GM18909 (cell line): Measurements from ENCODE around the gene PPA2.
"Not testable (repeated sequence)": the region's sequence is repeated elsewhere in the genome, so short reads cannot be mapped to it uniquely, and the experiment has no call there.

Experiments
- ATAC-seq: cut with Tn5 transposase; IDR thresholded peaks from one replicate; pipeline ENCODE4 v1.9.1; 2021; ENCODE audit warnings: mild to moderate bottlenecking; ENCODE audit not compliant: unreplicated experiment, poor library complexity

The PPA2 gene

DNA sequence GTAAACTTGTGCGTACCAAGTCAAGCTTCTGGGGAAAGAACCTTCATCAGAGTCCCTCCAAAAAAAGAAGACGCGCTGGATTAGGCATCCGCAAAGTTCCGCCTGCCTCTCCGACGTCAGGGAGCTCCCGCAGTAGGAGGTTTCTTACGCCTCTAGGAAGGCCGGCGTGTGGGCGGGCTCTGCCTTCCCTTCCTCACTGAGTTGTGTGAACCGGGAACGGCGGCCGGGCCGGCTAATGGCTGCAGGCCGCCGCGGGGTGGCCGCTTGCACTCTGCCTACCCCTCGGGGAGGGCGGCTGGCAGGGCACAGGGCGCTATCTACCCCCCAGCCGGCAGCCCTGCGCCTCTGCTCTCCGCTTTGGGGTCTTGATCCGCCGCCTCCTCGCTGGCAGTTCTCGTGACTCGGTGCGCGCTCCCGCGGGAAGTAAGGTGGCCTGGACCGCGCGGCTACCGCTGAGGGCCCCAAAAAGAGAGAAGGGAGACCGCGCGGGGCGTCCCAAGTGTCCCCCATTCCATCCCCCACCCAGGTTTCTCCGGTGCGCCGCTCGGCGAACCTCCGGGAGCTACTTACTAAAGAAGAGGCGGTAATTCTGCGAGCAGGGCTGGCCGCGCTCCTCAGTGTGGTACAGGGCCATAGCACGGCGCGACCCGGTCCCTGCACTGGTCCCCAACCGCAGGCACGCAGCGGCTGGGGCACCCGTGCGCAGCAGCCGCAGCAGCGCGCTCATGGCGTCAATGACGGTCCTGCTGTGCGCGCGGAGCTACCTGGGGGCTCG is at the start of gene PPA2:
Gene PPA2, minus strand, starts transcription at position 739 of the 775 bp plus-strand sequence. Its CDS starts 12 bp downstream, at position 727.
- peak; percentile 88 for ATAC-seq

DNA sequence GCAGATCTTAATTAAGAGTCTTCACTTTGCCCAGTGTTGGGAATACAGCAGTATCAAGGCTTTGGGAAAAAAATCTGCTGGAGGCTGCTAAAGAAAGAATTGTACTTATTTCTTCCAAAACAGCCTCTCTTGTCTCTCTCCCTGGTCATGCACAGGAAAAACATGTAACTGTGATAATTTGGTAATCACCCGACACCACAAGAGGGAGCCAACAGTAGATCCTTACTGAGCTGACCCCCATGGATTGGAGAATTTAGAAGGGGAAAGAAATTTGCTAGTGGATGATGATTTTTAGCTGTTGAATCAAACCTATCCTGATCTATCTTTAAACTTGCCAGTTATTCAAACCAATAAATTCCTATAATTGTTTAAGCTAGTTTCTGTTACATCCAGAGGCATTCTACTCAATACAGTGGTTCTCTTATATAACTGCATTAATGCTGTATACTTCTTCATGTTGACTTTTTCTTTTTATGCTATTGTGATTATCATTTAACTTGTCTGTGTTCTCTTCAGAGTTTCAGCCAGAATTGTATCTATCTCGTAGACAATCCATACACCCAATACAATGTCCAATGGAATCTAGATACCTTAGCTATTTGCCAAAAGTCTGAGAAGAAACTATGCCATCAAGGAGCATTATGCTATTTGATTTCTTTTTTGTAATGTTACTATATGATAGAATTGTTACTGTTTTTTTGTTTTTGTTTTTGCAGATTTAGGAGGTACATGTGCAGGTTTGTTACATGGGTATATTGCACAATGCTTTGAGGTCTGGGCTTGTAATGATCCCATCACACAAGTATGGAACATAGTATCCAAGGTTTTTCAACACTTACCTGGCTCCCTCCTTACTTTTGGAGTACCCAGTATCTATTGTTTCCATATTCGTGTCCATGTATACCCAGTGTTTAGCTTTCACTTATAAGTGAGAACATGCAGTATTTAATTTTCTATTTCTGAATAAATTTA is 47.2 kb upstream of the PPA2 start:
- ATAC-seq, result peak; percentile 75

DNA sequence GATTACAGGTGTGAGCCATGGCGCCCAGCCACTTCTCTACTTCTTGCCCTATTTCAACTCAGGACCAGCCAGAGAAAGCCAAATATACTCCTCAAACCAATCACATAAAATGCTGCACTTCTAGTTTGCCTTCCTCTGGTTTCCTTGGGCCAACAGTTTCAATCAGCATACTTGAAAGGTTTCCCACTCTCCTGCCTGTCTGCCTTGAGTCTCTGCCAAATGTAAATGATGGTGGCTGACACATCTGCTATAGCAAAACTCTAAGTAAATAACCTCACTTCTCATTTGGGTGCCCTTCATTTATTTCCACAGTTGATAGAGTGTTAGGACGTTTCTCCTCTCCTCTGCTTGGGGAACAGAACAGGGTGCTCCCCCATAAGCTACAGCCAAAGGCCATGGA is 36.4 kb upstream of the PPA2 start:
- ATAC-seq, result no peak

DNA sequence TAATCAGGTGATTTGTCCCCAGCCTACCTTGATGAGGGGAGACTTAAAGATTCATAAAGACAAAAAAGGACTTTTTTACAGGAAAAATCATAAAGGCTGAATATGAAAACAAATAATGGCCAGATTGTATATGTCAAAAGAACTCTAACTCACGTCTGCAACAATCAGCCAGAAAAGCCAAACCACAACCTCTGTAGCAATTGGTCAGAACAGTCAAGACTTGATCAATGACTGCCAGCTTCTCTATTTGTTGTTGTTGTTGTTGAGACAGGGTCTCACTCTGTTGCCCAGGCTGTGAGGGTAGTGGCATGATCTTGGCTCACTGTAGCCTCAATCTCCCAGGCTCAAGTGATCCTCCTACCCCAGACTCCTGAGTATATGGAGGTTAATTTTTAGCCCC is 35.9 kb upstream of the PPA2 start:
- peak; percentile 37 for ATAC-seq

DNA sequence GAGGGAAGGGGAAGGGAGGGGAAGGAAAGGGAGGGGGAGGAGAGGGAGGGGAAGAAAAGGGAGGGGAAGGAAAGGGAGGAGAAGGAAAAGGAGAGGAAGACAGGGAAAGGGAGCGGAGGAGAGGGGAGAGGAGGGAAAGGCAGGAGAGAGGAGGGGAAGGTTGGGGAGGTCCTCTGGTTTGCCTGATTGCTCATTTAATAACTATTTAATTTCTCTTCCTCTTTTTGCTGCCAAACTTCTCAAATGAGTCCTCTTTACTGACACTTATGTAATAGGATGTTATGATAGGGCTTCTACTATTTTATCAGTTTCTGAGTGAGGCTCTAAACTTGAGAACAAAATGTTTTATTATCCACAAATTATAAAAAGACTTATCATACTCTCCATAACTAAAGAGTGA is 35.4 kb upstream of the PPA2 start:
- peak; percentile 97 for ATAC-seq

DNA sequence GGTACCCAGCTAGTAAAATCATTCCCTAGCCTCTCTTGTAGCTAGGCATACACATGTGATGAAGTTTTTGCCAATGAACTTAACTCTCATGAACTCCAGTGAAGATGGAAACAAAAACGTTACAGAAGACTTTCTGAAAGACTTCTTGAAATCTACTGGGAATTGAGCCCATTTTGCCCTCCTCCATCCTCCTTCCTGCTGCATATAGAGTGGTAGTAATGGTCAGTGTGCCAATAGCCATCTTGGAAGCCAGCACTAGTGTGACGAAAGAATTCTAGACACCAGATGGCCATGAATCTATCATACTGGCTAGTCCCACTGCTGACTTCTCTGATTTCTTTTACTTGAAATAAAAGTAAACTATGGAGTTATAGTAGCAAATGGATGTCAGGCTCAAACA is 30.9 kb upstream of the PPA2 start:
- ATAC-seq, result no peak

DNA sequence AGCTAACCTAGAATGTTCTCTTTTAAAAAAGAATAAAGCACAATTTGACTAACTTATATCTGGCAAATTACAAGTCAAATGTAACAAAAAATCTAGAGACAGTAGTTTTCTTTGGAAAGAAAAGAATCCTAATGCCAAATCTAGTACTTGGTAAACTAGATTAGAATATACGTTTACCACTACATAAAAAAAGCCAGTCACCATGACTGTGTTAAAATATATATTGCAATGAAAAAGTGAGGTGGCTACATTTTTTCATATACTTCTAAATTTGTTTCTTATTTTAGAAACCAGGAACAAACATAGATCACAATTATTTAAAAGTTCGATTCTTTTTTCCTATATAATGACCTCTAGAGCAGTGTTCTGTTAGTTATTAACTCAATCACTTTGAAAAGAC is 29.6 kb upstream of the PPA2 start:
- no peak for ATAC-seq

DNA sequence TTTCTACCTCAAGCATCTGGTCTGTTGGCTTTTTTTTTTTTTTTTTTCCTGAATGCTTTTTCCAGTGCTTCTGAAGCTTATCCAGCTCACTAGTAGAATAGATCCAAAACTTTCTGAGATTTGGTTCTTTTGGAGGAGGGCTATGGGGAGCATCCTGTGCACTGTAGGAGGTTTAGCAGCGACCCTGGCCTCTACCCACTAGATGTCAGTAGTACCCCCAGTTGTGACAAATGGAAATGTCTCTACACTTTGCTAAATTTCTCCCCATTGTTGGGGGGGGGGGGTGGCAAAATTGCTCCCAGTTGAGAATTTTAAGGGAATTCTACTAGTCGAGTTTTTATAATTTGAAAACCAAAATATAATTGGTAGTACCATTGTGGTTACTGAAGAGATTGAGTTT is 23.0 kb upstream of the PPA2 start:
- ATAC-seq, result no peak

DNA sequence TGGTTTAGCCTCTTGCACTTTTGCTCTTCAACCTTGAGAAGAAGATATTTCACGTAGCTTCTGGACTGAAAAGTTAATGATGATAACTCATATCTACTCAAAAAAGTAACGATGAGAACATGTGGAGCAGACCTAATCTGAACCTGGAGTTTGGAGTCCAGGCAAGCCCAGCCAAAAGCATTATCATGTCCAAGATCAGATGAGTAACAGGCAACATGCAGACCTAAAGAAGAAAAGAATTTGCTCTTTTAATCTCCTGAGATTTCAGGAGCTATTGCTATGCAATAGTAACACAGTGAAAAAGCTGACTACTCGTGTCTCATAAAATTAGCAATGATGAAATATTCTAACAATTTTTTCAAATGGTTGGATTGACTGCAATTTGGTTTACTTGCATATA is 21.8 kb upstream of the PPA2 start:
- ATAC-seq, result no peak

DNA sequence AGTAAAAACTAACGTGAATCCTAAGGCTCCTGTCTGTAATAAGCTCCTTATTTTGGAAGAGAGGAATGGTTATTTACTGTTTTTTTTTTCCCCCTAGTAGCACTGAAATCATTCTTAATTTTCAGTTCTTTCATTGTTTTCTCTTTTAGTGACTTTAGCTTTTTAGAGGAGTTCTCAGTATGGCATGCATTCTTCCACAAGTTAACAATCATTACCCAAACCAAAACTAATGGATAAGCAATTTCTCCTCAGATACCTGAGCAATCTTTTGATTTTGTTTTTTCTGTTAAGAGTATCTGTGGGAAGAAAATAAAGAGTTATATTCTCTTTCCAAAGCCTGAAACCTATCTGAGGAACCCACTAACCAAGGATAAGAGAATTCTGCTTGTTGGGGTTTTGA is 16.7 kb upstream of the PPA2 start:
- peak; percentile 80 for ATAC-seq

DNA sequence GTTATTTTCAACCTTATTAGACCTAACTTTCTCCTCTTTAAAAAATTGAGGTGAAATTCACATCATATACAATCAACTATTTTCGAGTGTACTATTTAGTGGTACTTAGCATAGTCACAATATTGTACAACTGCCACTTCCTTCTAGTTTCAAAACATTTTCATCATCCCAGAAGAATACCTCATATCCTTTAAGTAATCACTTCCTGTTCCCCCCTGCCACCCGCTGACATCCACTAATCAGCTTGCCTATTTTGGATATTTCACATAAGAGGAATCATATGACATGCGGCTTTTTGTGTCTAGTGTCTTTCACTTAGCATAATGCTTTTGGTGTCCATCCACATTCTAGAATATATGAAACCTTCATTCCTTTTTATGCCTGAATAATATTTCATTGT is 10.0 kb upstream of the PPA2 start:
- no peak for ATAC-seq

DNA sequence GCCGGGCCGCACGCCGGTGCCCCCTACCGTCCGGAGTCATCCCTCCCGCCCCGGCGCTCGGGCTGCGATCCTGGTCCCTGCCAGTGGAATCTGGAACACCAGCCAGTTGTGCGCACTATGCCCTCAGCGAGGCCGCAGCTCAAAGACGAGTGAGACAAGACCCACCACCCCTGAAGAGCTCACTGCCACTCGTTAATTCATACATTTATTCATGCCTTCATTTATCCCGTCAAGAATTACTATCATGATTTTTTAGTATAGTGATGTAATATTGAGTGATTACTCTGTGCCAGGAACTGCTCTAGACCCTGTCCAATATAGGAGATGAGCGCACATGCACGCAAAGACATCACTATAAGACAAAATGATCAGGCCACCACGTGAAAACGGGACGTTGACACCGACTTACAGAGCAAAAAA is 247 bp upstream of the PPA2 start:
- ATAC-seq, result no peak

DNA sequence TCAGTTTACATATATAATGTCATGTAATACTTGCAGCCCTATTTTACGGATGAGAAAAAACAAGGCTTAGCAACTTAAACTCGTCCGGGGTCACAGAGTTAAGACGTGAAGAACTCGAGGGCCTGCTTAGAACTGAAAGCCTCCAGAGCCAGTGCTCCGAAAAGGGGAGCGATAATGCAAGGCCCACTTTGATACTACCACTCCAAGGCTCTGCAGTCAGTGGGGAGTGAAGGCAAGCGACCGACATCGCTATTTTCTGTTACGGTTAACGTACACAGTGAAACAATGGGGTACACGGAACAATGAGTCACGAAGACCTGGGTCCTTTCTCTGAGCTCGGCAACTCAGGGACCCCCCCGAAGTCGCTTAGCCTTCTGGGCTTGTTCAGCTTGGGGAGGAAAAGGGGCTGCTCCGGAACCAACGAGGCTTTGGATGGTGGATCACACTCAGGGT is 965 bp downstream of the PPA2 start:
- ATAC-seq, result peak; percentile 35

DNA sequence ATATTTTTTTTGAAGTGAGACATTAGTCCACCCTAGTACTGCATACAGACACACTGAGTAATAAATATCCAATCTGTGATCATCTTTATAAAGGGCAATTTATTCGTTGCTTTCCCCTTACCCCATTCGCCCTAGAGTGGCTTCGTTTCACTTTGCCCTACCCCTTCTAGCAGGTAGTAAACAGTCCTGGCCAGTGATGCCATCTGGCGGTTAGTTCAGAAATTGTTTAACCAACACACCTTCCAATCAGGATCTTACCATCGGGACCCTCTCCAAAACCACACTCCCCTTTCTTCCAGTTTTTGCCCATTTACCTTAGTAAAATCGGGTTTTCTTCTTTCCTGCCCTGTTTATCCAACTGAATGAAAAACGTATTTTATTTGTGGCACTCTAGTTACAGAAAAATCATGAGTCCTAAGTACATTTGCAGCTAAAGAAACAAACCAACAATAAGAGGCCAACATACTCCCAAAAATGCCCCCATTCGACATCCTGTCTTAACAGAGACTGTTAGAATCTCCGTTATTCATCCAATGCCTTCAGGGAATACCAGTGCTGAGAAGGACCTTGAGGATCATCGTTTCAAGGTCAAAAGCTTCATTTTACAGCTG is 2.2 kb downstream of the PPA2 start:
- peak; percentile 33 for ATAC-seq

DNA sequence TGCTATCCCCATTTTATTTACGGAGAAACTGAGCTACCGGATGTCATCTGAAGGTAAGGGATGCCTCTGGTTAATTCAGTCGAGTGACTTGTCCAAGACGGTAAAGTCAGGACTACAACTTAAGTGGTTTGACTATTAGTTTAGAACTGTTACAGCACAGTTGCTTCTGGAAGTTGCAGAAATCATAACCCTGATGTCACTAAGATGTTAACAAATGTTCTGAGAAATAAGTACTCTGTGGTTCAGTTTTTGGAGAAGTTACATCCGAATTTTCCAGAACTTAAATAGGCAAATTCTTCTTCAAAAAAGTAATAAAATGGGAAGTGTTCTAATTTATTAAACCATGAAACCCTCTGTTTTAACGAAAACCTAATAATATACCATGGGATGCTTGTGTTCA is 3.1 kb downstream of the PPA2 start:
- ATAC-seq, result no peak

DNA sequence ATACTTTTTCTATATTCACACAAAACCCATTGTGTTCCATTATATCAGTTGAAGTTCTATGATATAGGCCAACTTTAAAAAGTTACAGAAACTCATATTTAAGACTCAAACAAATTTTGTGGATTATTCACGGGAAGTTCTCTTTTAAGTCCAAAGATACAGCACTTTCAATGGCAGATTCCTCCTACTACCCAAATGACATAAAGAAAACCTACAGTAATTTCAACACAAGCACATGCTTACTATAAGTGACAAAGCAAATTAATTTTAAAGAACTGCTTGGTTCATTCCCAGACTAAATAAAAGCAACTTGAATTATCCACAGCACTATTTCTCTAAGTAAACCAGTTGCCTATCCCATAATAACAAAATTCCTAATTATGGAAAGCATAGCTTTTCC is 4.1 kb downstream of the PPA2 start:
- no peak for ATAC-seq

DNA sequence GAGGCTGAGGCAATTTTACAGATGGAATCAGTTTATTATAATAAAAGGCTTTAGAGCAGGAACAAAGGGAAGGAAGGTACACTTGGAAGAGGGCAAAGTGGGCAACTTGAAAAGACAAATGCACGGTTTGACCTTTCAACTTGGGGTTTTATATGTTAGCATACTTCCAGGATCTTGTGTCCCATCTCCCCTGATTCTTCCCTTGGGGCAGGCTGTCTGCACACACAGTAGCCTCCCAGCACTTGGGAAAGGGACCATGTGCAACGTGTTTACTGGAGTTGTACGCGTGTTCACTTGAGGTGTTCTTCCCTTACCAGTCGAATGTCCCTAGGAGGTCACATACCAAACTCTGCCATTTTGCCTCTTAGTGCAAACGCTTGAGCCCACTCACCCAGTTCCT is 7.3 kb downstream of the PPA2 start:
- no peak for ATAC-seq

DNA sequence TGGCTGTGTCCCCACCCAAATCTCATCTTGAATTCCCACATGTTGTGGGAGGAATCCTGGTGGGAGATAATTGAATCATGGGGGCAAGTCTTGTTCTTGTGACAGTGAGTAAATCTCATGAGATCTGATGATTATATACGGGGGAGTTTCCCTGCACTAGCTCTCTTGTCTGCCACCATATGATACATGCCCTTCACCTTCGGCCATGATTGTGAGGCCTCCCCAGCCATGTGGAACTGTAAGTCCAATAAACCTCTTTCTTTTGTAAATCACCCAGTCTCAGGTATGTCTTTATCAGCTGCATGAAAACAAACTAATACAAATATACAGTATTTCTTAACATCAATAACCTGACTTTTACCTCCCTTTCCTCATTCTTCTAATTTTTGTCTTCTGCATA is 9.3 kb downstream of the PPA2 start:
- not testable (repeated sequence) for ATAC-seq

DNA sequence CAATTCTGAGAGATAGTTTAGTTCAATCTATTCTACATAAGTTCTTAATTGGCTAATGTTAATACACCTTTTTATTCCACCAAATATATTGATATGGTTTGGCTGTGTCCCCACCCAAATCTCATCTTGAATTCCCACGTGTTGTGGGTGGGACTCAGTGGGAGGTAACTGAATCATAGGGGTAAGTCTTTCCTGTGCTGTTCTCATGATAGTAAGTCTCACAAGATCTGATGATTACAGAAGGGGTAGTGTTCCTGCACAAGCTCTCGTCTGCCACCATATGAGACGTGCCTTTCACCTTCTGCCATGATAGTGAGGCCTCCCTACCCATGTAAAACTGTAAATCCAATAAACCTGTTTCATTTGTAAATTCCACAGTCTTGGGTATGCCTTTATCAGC is 11.3 kb downstream of the PPA2 start:
- ATAC-seq, result no peak

DNA sequence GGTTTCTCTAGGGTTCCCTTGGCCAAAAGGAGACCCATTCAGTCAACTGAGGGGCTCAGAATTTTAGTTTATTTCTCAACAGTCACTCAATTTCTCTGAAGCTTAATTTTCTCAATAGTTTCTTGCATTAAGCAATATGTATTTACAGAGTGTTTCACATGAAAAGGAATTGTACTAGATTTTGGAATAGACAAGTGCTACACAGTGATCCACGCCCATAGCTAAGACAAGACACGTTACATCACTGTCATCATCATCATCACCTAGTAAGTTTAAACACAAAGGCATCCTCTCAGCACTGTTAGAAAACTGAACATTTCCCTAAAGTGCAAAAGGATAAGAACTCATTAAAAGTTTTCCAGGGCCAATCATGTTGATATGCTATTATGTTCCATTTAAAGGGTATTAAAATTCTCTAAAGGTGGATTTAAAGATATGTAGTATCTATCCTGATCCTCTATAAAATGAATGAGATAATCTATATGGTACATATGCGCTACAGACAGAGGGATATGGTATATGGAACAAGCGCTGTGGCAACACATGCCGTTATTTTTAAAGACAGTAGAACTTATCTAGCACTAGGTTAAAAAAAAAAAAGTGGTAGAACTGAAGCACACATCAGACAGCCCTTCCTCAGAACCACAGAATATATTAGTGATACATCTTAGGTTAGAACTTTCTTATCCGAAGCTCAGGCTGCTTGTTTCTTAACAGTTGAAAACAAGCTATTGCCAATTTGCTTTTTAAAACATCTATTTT is 12.1 kb downstream of the PPA2 start:
- ATAC-seq, result peak; percentile 17
